Hematopoietic multipotent progenitor cell treated with erythropoietin and hydrocortisone succinate and interleukin-3 and kit ligand, for 4 days (in vitro differentiated cells): ENCODE measurements around the gene TNNT3.
"Not testable (repeated sequence)": the region's sequence is repeated elsewhere in the genome, so short reads cannot be mapped to it uniquely, and the experiment has no call there.

Source experiments
- DNase-seq: peaks from one replicate; pipeline ENCODE4 v3.0.0-alpha.2; 2015

TNNT3 gene

DNA sequence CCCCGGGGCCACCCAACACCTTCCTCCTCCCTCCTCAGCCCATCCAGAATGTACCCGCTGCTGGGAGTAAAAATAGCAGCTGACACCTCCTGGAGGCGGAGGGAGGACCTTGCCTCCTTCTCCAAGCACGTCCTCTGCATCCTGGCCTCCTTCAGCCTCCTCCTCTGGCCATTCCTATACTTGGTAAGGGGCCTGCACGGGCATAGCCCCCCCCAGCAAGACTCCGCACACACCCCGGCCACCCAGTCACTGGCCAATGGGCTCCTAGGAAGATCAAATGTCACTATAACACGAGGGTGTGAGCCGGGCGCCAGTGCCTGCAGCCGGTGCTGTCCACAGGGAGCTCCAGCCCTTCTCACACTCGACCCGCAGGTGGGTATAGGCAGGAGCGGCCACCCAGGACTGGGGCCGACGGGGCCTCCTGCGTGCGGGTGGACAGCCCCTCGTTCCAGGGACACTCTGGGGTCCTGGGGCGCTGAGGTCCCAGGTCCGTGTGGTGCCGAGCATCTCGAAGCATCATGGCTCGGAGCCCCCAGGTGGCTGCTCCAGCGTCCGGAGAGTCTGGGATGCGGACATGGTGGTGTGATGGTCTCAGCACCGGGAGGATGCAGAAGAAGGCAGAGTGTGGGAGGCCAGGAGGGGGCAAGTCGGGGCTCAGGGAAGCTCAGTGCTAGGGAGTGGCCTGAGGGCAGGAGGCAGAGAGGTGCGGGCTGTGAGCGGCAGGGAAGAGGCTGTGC, at the start of gene TNNT3:
TSS of gene TNNT3 (plus strand) at position 313 of the 737 bp plus-strand sequence. CDS start 3,172 bp downstream, outside the sequence.
- DNase-seq, result no peak

DNA sequence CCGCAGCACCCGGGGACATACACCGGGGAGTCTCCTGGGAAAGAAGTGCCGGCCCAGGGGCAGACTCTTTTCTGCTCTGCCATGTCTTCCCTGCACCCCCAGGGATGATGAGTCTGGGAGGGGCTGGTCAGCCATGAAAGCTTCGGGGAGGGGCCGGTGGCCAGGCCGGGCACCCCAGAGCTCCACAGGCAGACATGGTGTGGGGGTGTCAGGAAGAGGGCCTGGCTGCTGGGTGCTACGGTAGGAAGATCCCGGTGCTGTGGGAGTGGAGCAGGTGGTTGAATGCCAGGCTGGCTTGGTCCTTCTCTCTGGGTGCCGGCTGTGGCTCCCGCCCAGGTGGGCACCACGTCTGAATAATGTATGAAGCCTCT, 49.2 kb upstream of the TNNT3 start:
- no peak for DNase-seq

- DNase-seq, result peak; percentile 30
Measured at GRCh38 chr11:1870721-1871466, 48.6 kb upstream of the TNNT3 start.

- no peak for DNase-seq
Measured at GRCh38 chr11:1871531-1871930, 48.0 kb upstream of the TNNT3 start.

DNA sequence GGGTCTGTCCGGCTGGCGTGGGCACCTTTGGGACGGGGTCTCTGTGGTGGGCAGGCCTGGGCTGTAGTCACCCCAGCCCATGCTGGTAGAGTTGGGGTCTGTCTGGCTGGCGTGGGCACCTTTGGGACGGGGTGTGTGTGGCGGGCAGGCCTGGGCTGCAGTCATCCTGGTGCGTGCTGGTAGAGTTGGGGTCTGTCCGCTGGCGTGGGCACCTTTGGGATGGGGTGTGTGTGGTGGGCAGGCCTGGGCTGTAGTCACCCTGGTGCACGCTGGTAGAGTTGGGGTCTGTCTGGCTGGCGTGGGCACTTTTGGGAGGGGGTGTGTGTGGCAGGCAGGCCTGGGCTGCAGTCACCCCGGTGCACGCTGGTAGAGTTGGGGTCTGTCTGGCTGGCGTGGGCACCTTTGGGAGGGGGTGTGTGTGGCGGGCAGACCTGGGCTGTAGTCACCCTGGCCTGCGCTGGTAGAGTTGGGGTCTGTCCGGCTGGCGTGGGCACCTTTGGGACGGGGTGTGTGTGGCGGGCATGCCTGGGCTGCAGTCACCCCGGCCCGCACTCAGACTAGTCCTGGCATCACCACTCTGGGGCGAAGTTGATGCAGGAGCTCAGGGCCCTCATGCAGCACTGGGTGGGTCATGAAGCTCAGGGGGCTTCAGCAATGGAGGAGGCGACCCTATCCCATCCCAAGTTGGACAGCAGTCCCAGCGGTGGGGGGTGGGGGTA, 47.1 kb upstream of the TNNT3 start:
- DNase-seq, result no peak

DNA sequence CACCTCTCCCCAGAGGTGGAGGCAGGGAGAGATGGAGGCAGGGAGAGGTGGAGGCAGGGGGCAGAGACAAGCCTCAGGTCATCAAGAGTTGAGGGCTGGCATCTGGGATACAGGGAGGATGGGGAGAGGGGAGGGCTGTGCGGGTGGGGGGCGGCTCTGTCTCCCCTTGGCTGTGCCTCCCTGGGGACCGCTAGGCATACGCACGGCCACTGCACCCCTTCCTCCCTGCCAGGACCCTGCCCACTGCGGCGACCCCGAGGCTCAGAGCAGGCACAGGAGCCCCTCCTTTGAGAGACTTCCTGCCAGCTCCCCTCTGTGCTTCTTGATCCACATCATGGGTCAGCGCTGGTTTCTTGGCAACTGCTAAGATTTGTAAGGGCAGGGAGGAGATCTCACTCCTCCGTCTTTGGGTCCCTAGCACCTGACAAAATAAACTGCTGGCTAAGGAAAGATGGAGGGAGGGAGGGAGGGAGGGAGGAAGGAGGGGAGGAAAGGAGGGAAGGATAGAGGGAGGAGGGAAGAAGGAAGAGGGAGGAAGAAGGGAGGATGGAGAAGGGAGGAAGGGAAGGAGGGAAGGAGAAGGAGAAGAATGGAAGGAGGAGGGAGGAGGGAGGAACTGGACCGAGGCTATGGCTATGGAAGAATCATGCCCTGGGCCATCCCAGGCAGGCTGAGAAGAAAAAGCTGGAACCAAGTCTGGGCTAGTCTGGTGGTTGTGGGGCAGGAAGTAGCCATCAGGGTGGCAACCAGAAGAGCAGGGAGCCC, 46.3 kb upstream of the TNNT3 start:
- no peak for DNase-seq

DNA sequence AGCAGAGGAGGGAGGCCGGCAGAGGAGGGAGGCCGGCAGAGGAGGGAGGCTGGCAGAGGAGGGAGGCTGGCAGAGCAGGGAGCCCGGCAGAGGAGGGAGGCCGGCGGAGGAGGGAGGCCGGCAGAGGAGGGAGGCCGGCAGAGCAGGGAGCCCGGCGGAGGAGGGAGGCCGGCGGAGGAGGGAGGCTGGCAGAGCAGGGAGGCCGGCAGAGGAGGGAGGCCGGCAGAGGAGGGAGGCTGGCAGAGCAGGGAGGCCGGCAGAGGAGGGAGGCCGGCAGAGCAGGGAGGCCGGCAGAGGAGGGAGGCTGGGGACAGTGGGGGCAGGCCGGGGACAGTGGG, 45.7 kb upstream of the TNNT3 start:
- DNase-seq, result not testable (repeated sequence)

GRCh38 chr11:1874441-1875092, 44.9 kb upstream of the TNNT3 start:
- DNase-seq, result not testable (repeated sequence)

GRCh38 chr11:1875093-1875850, 44.2 kb upstream of the TNNT3 start:
- no peak for DNase-seq

DNA sequence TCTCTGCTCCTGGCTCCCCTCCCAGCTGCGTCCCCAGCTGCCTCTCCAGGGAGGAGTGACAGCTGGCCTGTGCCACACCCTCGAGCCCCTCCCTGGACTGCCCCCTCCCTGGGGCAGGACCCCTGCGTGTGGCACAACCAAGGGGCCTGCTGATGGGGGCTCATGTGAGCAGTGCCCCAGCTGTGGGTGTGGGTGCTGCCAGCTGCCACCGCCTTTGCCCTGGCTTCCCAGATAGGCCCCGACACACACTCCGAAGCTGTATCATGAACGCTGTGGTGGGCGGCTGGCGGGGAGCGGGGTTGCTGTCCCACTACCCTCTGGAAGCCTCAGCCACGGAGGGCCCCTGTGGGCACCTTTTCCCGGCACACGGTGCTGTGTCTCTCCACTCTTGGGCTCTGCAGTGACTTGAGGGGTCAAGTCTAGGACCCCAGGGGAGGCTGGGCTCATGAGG, 43.6 kb upstream of the TNNT3 start:
- not testable (repeated sequence) for DNase-seq

GRCh38 chr11:1876361-1877063, 43.0 kb upstream of the TNNT3 start:
- peak; percentile 63 for DNase-seq

DNA sequence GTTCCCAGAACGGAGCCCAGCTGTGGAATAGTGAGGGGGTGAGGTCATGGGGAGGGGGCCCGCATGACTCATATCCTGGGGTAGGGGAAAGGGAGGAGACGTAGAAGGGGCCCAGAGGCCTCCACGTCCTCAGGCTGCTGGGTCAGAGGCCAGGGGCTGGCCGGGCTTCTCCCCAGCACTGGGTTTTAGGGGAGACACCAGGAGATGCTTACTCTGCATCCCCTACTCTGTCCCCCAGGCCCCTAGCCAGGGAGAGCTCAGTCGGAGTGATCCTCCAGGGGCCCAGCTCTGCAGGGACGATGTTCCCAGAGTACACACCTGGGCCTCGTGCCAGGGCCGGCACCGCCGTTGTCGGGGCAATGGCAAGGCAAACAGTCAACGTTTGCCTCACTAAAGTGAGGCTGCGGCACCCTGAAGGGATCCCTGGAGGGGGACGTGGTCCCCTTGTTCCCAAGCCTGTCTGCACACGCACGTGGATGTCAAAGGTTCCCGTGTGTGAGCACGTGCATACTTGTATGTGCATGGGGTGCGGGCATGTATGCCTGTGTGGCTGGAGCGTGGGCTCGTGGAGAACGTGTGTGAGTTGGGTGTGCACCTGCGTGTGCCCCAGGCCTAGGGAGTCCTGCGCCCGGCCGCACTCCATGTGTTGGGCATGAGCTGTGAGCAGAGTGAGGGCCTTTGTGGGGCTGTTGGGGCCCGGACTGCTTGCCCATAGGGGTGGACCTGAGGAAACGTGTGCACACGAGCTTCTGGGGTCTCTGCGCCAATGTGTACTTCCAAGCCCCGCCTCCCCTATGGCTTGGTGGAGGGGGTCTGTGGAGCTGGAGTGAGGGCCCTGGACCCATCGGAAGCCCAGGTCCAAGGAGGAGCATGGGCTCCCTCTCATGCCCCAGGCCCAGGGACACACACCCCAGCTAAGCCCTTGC, 42.0 kb upstream of the TNNT3 start:
- DNase-seq, result no peak

- no peak for DNase-seq
Measured at GRCh38 chr11:1878137-1879031, 41.1 kb upstream of the TNNT3 start.

GRCh38 chr11:1879342-1879940, 40.1 kb upstream of the TNNT3 start:
- DNase-seq, result no peak

DNA sequence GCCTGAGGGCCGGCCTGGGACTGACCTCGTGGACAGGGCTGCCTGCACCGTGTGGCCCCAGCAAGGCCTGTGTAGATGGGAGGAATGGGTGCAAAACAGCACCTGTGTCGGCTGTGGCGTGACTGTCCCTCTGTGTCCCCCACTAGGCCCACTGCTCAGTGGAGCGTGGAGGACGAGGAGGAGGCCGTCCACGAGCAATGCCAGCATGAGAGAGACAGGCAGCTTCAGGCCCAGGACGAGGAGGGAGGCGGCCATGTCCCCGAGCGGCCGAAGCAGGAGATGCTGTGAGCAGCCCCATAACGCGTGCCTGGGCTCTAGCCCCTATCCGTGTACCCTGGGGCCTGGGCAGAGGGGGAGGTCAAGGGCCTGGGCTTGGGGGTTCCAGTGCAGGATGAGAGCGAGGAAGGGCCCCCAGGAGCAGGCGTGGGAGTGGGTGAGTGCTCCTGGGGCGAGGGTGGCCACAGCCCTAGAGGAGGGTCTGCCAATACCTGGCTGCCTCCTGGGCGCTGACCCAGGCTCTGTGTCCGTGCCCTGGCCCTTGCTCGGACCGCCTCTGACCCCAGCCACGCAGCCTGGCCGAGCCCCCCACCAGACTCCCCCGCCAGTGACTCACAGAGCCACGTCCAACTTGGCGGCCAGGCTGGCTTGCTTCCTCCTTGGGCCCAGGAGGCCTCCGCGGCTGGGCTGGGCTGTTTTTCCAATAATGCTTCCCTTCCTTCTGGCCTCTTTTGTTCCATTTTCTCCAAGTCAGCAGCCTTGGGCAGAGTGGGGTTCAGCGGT, 39.4 kb upstream of the TNNT3 start:
- no peak for DNase-seq

GRCh38 chr11:1880746-1881441, 38.6 kb upstream of the TNNT3 start:
- no peak for DNase-seq
